Glutamatergic neuron (in vitro differentiated cells): ENCODE measurements around the gene TCF15. TPM values are rescaled to one million over a fixed set of nuclear protein-coding genes. Genes with fewer than 3 reads are reported as not detected.
A peak's percentile ranks its signal among the peaks of the same experiment; 100 is the strongest.
"Not testable (repeated sequence)": the region's sequence is repeated elsewhere in the genome, so short reads cannot be mapped to it uniquely, and the experiment has no call there.

ENCODE experiments used
- DNase-seq: peaks from one replicate; pipeline ENCODE4 v3.0.0; 2022
- H3K27ac Mint-ChIP-seq: one replicate; pipeline ENCODE4 v1.8.0; 2020; ENCODE audit warnings: mild to moderate bottlenecking, mixed read lengths, inconsistent platforms; ENCODE audit not compliant: unreplicated experiment
- H3K27me3 Mint-ChIP-seq: one replicate; pipeline ENCODE4 v1.8.0; 2020; ENCODE audit warnings: mild to moderate bottlenecking, moderate library complexity, mixed read lengths, inconsistent platforms; ENCODE audit not compliant: unreplicated experiment
- H3K36me3 Mint-ChIP-seq: one replicate; pipeline ENCODE4 v1.8.0; 2020; ENCODE audit warnings: mild to moderate bottlenecking, mixed read lengths, inconsistent platforms; ENCODE audit not compliant: unreplicated experiment
- H3K4me1 Mint-ChIP-seq: one replicate; pipeline ENCODE4 v1.8.0; 2020; ENCODE audit warnings: mild to moderate bottlenecking, low read depth, mixed read lengths, inconsistent platforms; ENCODE audit not compliant: unreplicated experiment
- H3K4me3 Mint-ChIP-seq: one replicate; pipeline ENCODE4 v1.8.0; 2020; ENCODE audit warnings: mild to moderate bottlenecking, mixed read lengths, inconsistent platforms; ENCODE audit not compliant: unreplicated experiment
- H3K9me3 Mint-ChIP-seq: one replicate; pipeline ENCODE4 v1.8.0; 2020; ENCODE audit warnings: mild to moderate bottlenecking, moderate library complexity, mixed read lengths, inconsistent platforms; ENCODE audit not compliant: unreplicated experiment
- CTCF ChIP-seq: fragments of 200-600 bp; sonication (generic); IDR thresholded peaks from one replicate; pipeline ENCODE4 v1.5.0; 2021; ENCODE audit not compliant: partially characterized antibody, unreplicated experiment
- total RNA-seq: library from RNA; stranded (reverse); fragmentation: NEBNext Ultra II Directional; extraction: Animal tissue kit (Norgen Biotek cat#: 25700); gene quantifications from one replicate; pipeline ENCODE4 v1.2.1, GENCODE V29; 2021; ENCODE audit not compliant: unreplicated experiment

TCF15 gene
- total RNA-seq, 1 donor from 2014 or later = 19.7 TPM

GRCh38 chr20:584161-584970, 25.7 kb downstream of the TCF15 start:
- Mint-ChIP-seq H3K4me1 (peaks cover 6% of the 10 kb centered on the region), H3K9me3 (peaks cover 3% of the 10 kb centered on the region), H3K36me3 (no peaks in the 10 kb centered on the region), H3K4me3 (no peak overlapping the region), H3K27me3 (peaks cover 4% of the 10 kb centered on the region), H3K27ac (no peak overlapping the region)
- DNase-seq = no peak
- no peak for TF ChIP-seq CTCF

GRCh38 chr20:582204-582603, 27.9 kb downstream of the TCF15 start:
- peaks cover 4% of the 10 kb centered on the region for H3K27me3 Mint-ChIP-seq
- peaks cover 6% of the 10 kb centered on the region for H3K4me1 Mint-ChIP-seq
- H3K4me3 Mint-ChIP-seq = peak overlapping the region; percentile 32
- no peak for TF ChIP-seq CTCF
- no peak for DNase-seq
- peaks cover 5% of the 10 kb centered on the region for H3K9me3 Mint-ChIP-seq
- no peak overlapping the region for H3K27ac Mint-ChIP-seq
- no peaks in the 10 kb centered on the region for H3K36me3 Mint-ChIP-seq

- DNase-seq, H3K4me3 Mint-ChIP-seq, H3K27ac Mint-ChIP-seq, H3K9me3 Mint-ChIP-seq, H3K36me3 Mint-ChIP-seq, H3K27me3 Mint-ChIP-seq: not testable (repeated sequence)
- H3K4me1 Mint-ChIP-seq = peaks cover 22% of the 10 kb centered on the region
Observed at GRCh38 chr20:578940-579690, 31.0 kb downstream of the TCF15 start.

GRCh38 chr20:577167-577791, 32.8 kb downstream of the TCF15 start:
- peak; percentile 72 for TF ChIP-seq CTCF
- Mint-ChIP-seq H3K9me3 (peaks cover 15% of the 10 kb centered on the region), H3K4me3 (peak overlapping the region; percentile 2), H3K27me3 (peaks cover 6% of the 10 kb centered on the region), H3K36me3 (no peaks in the 10 kb centered on the region), H3K4me1 (peaks cover 33% of the 10 kb centered on the region), H3K27ac (peak overlapping the region; percentile 83)
- DNase-seq = peak; percentile 28

GRCh38 chr20:576156-576555, 34.0 kb downstream of the TCF15 start:
- Mint-ChIP-seq H3K36me3 (no peaks in the 10 kb centered on the region), H3K27ac (no peak overlapping the region), H3K27me3 (peaks cover 7% of the 10 kb centered on the region), H3K4me3 (no peak overlapping the region), H3K4me1 (peaks cover 37% of the 10 kb centered on the region), H3K9me3 (peaks cover 16% of the 10 kb centered on the region)
- no peak for TF ChIP-seq CTCF
- no peak for DNase-seq
